ENCODE results near the gene IQCF5. TPM values are rescaled to one million over a fixed set of nuclear protein-coding genes. Genes with fewer than 3 reads are reported as not detected.
"Not testable (repeated sequence)": the region's sequence is repeated elsewhere in the genome, so short reads cannot be mapped to it uniquely, and the experiment has no call there.

IQCF5 gene
- not detected in 3 replicates for total RNA-seq
- long read RNA-seq: 0 reads

DNA sequence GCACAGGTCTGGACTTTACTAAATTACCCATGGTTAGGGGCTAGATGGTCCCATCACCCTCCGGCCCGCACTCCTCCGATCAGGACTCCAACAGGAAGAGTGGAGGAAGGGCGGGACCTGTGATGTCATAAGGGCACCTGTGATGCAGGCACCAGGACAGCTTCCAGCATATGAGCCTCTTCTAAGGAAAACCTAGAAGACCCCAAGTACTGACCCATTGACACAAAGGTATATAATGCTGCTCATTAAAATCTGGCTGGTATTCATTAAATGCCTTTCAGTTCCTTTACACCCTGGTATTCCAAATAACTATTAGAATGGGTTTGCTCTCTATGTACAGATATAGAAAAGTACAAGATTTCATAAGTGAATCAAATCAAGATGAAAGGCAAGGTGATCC, at the start of gene IQCF5:
Gene IQCF5 (minus strand): TSS at position 101 of the 400 bp plus-strand sequence. CDS start 70 bp downstream, at position 31.
- H3K4me1 Mint-ChIP-seq (ENCODE audit: low read depth): no peaks in the 10 kb centered on the region
- no peak within 1 kb of the TSS for H3K4me3 Mint-ChIP-seq (ENCODE audit: unreplicated experiment)
- DNase-seq (ENCODE audit: low spot score): no peak
- H3K9me3 Mint-ChIP-seq (ENCODE audit: low read depth): no peaks in the 10 kb centered on the region
- no peak within 1 kb of the TSS for H3K27ac Mint-ChIP-seq (ENCODE audit: unreplicated experiment)
- no peaks in the 10 kb centered on the region for H3K36me3 Mint-ChIP-seq (ENCODE audit: low read depth)
- TF ChIP-seq CTCF (IDR thresholded peaks at IDR 0.05): no peak
- H3K27me3 Mint-ChIP-seq (ENCODE audit: low read depth): peaks cover 20% of the 10 kb centered on the region

GRCh38 chr3:51921081-51921578, 45.7 kb upstream of the IQCF5 start:
- Mint-ChIP-seq H3K4me3 (ENCODE audit: unreplicated experiment) (no peak overlapping the region), H3K4me1 (ENCODE audit: low read depth) (no peaks in the 10 kb centered on the region), H3K9me3 (ENCODE audit: low read depth) (no peaks in the 10 kb centered on the region), H3K27me3 (ENCODE audit: low read depth) (peaks cover 28% of the 10 kb centered on the region), H3K36me3 (ENCODE audit: low read depth) (no peaks in the 10 kb centered on the region), H3K27ac (ENCODE audit: unreplicated experiment) (no peak overlapping the region)
- no peak for DNase-seq (ENCODE audit: low spot score)
- TF ChIP-seq CTCF (IDR thresholded peaks at IDR 0.05): no peak

DNA sequence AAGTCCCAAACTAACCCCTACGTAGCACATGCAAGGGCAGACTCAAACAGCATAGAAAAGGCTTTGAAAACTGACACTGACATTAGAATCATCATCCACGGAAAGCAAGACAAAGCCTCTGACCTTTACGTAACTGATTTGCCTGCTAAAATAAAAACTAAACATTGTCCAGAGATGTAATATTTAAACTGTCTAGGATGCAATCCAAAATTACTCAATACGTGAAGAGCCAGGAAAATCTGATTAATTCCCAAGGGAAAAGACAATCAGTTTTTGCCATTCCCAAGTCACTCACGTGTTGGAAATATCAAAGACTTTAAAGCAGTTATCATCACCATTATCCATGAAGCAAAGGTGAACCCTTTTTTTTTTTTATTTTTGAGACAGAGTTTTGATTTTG, 41.0 kb upstream of the IQCF5 start:
- H3K27me3 Mint-ChIP-seq (ENCODE audit: low read depth): peaks cover 29% of the 10 kb centered on the region
- no peak overlapping the region for H3K27ac Mint-ChIP-seq (ENCODE audit: unreplicated experiment)
- no peaks in the 10 kb centered on the region for H3K9me3 Mint-ChIP-seq (ENCODE audit: low read depth)
- DNase-seq (ENCODE audit: low spot score): no peak
- H3K4me1 Mint-ChIP-seq (ENCODE audit: low read depth): no peaks in the 10 kb centered on the region
- no peak overlapping the region for H3K4me3 Mint-ChIP-seq (ENCODE audit: unreplicated experiment)
- TF ChIP-seq CTCF (IDR thresholded peaks at IDR 0.05): no peak
- H3K36me3 Mint-ChIP-seq (ENCODE audit: low read depth): no peaks in the 10 kb centered on the region

DNA sequence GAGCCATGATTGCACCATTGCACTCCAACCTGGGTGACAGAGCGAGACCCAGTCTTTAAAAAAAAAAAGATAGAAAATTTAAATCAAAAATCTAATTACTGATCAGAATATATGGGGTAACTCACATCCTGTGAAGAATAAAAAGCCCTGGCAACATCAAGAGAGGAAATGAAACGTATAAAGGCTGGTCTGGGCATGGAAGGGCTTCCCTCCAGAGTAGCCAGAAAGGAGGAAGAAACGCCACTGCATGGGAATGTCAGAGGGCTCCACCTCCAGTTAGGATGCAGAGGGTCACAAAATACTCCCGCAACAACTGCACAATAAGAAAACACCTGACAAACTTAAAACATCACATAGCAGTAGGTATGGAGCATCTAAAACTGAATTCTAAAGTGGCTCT, 32.6 kb upstream of the IQCF5 start:
- H3K36me3 Mint-ChIP-seq (ENCODE audit: low read depth): no peaks in the 10 kb centered on the region
- TF ChIP-seq CTCF (IDR thresholded peaks at IDR 0.05): no peak
- H3K27me3 Mint-ChIP-seq (ENCODE audit: low read depth): no peaks in the 10 kb centered on the region
- H3K27ac Mint-ChIP-seq (ENCODE audit: unreplicated experiment): no peak overlapping the region
- peaks cover 27% of the 10 kb centered on the region for H3K9me3 Mint-ChIP-seq (ENCODE audit: low read depth)
- H3K4me3 Mint-ChIP-seq (ENCODE audit: unreplicated experiment): no peak overlapping the region
- DNase-seq (ENCODE audit: low spot score): no peak
- H3K4me1 Mint-ChIP-seq (ENCODE audit: low read depth): no peaks in the 10 kb centered on the region

DNA sequence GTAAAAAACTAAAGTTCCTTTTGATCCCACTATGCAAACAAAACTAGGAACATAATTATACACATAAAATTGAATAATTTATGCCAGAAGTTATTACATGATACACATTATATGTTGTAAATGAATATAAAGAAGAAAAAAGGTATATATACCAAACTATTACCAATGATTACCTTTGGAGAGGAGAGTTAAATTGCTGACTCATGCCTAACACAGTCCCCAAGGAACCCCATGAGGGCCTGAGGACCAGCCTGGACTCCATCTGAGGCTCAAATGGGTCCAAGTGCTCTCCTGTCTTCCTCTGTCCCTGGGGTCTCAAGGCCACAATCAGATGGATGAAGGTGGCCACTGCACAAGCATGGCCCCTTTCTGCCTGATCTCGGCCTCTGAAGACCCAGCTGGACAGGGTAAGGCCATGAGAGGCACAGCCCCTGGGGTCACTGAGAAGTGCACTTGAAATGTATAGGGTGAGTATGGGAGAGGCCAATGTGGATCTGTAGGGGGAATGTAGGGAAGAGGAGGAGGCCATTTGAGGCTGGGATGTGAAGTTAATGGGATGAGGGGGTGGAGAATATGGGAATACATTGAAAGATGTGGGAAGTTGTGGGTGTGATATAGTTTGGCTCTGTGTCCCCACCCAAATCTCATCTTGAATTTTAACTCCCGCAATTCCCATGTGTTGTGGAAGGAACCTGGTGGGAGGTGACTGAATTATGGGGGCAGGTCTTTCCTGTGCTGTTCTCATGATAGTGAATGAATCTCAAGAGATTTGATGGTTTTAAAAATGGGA, 28.8 kb upstream of the IQCF5 start:
- Mint-ChIP-seq H3K27me3 (ENCODE audit: low read depth) (peaks cover 23% of the 10 kb centered on the region), H3K4me3 (ENCODE audit: unreplicated experiment) (no peak overlapping the region), H3K4me1 (ENCODE audit: low read depth) (no peaks in the 10 kb centered on the region), H3K9me3 (ENCODE audit: low read depth) (peaks cover 22% of the 10 kb centered on the region), H3K36me3 (ENCODE audit: low read depth) (no peaks in the 10 kb centered on the region), H3K27ac (ENCODE audit: unreplicated experiment) (no peak overlapping the region)
- no peak for TF ChIP-seq CTCF (IDR thresholded peaks at IDR 0.05)
- DNase-seq (ENCODE audit: low spot score): no peak

DNA sequence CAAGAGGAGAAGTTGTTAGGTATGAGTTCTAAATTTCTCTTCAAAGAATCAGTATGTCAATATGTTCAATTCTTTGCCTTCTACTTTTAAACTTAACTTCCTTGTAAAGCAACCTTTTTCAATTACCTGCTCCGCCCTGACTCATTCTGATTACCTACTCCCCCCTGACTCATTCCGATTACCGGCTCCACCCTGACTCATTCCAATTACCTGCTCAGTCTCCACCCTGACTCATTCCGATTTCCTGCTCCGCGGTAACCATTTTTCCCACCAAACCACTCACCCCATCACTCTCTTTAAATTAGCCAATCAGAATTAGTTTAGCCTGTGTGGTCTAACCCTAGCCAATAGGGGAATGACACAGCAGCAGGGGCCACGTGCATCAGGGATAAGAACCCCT, 27.0 kb upstream of the IQCF5 start:
- Mint-ChIP-seq H3K9me3 (ENCODE audit: low read depth) (peaks cover 14% of the 10 kb centered on the region), H3K27me3 (ENCODE audit: low read depth) (peaks cover 37% of the 10 kb centered on the region)
- H3K4me1 Mint-ChIP-seq (ENCODE audit: low read depth); DNase-seq (ENCODE audit: low spot score); H3K27ac Mint-ChIP-seq (ENCODE audit: unreplicated experiment); H3K4me3 Mint-ChIP-seq (ENCODE audit: unreplicated experiment); H3K36me3 Mint-ChIP-seq (ENCODE audit: low read depth): not testable (repeated sequence)

- H3K27ac Mint-ChIP-seq (ENCODE audit: unreplicated experiment); DNase-seq (ENCODE audit: low spot score); H3K4me1 Mint-ChIP-seq (ENCODE audit: low read depth); H3K9me3 Mint-ChIP-seq (ENCODE audit: low read depth); H3K4me3 Mint-ChIP-seq (ENCODE audit: unreplicated experiment); H3K36me3 Mint-ChIP-seq (ENCODE audit: low read depth): not testable (repeated sequence)
- peaks cover 53% of the 10 kb centered on the region for H3K27me3 Mint-ChIP-seq (ENCODE audit: low read depth)
These were observed 24.6 kb upstream of the IQCF5 start for GRCh38 chr3:51900043-51900442.
